PC-3 (cell line): ENCODE data around the gene TRMT5.

ENCODE experiments used
- EZH2 ChIP-seq: fragments of 300-600 bp; sonication (generic); IDR thresholded peaks from one replicate; pipeline ENCODE4 v1.6.1; 2017; ENCODE audit warnings: antibody characterized with exemption, mild to moderate bottlenecking, low read length; ENCODE audit not compliant: unreplicated experiment
- EZH2phosphoT487 ChIP-seq: fragments of 300-600 bp; sonication (generic); IDR thresholded peaks from 2 replicates; pipeline ENCODE4 v1.6.1; 2018; ENCODE audit warnings: mild to moderate bottlenecking, antibody characterized with exemption, low read length, borderline replicate concordance
- TF ChIP-seq, protein P1 (sequence below): fragments of 300-600 bp; sonication (generic); conservative IDR thresholded peaks from 2 replicates; pipeline ENCODE4 v1.5.1; 2017; ENCODE audit warnings: antibody characterized with exemption, low read depth, mild to moderate bottlenecking, low read length

DNA sequence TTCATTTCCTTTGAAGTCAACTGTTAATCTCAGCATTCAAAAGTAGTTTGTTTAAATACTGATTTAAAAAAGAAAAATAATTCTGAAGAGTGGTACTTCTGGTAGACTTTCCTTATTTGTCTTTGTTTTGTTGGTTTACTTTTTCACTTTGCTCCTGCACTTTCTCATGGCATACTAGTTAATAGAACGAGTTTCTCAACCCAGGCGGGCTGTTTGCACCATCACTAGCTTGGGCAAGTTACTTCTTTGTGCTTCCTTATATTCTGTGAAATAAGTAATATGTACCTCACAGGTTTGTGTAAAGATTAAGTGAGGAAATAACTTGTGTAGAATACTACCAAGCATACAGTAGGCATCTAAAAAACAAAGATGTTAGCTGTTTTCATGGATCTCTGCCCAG is 45.6 kb upstream of the TRMT5 start:
- TF ChIP-seq, protein P1, sequence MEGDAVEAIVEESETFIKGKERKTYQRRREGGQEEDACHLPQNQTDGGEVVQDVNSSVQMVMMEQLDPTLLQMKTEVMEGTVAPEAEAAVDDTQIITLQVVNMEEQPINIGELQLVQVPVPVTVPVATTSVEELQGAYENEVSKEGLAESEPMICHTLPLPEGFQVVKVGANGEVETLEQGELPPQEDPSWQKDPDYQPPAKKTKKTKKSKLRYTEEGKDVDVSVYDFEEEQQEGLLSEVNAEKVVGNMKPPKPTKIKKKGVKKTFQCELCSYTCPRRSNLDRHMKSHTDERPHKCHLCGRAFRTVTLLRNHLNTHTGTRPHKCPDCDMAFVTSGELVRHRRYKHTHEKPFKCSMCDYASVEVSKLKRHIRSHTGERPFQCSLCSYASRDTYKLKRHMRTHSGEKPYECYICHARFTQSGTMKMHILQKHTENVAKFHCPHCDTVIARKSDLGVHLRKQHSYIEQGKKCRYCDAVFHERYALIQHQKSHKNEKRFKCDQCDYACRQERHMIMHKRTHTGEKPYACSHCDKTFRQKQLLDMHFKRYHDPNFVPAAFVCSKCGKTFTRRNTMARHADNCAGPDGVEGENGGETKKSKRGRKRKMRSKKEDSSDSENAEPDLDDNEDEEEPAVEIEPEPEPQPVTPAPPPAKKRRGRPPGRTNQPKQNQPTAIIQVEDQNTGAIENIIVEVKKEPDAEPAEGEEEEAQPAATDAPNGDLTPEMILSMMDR, result no peak
- no peak for TF ChIP-seq EZH2
- TF ChIP-seq EZH2phosphoT487, result no peak
